Hematopoietic multipotent progenitor cell treated with erythropoietin and hydrocortisone succinate and interleukin-3 and kit ligand, for 17 days (in vitro differentiated cells): Measurements from ENCODE around the gene NOTCH2.
"Not testable (repeated sequence)": the region's sequence is repeated elsewhere in the genome, so short reads cannot be mapped to it uniquely, and the experiment has no call there.

Experiments used
- DNase-seq: peaks from one replicate; pipeline ENCODE4 v3.0.0-alpha.2; 2015; ENCODE audit warnings: low spot score

The NOTCH2 gene

GRCh38 chr1:120068683-120069066 is 787 bp downstream of the NOTCH2 start:
- not testable (repeated sequence) for DNase-seq

GRCh38 chr1:120048208-120048607 is 21.3 kb downstream of the NOTCH2 start:
- DNase-seq, result not testable (repeated sequence)

GRCh38 chr1:120041771-120042170 is 27.7 kb downstream of the NOTCH2 start:
- not testable (repeated sequence) for DNase-seq

- DNase-seq, result not testable (repeated sequence)
These were observed 37.2 kb downstream of the NOTCH2 start for GRCh38 chr1:120032253-120032652.

- not testable (repeated sequence) for DNase-seq
These were observed 45.7 kb downstream of the NOTCH2 start for GRCh38 chr1:120023791-120024190.

- DNase-seq, result not testable (repeated sequence)
These were observed 54.5 kb downstream of the NOTCH2 start for GRCh38 chr1:120014978-120015377.

GRCh38 chr1:120008320-120008719 is 61.1 kb downstream of the NOTCH2 start:
- not testable (repeated sequence) for DNase-seq

GRCh38 chr1:120007850-120008249 is 61.6 kb downstream of the NOTCH2 start:
- not testable (repeated sequence) for DNase-seq

GRCh38 chr1:120001035-120001434 is 68.4 kb downstream of the NOTCH2 start:
- not testable (repeated sequence) for DNase-seq

- DNase-seq, result not testable (repeated sequence)
These were observed 72.6 kb downstream of the NOTCH2 start for GRCh38 chr1:119996731-119997312.

GRCh38 chr1:119995975-119996374 is 73.5 kb downstream of the NOTCH2 start:
- not testable (repeated sequence) for DNase-seq

- no peak for DNase-seq
These were observed 81.0 kb downstream of the NOTCH2 start for GRCh38 chr1:119988306-119989062.

- no peak for DNase-seq
These were observed 81.8 kb downstream of the NOTCH2 start for GRCh38 chr1:119987686-119988085.

GRCh38 chr1:119987112-119987511 is 82.3 kb downstream of the NOTCH2 start:
- DNase-seq, result no peak

- no peak for DNase-seq
These were observed 83.4 kb downstream of the NOTCH2 start for GRCh38 chr1:119986007-119986497.

GRCh38 chr1:119984771-119985170 is 84.7 kb downstream of the NOTCH2 start:
- no peak for DNase-seq

GRCh38 chr1:119981986-119982815 is 87.3 kb downstream of the NOTCH2 start:
- no peak for DNase-seq

GRCh38 chr1:119981496-119981895 is 88.0 kb downstream of the NOTCH2 start:
- no peak for DNase-seq

- DNase-seq, result no peak
These were observed 91.4 kb downstream of the NOTCH2 start for GRCh38 chr1:119978018-119978505.

- not testable (repeated sequence) for DNase-seq
These were observed 92.2 kb downstream of the NOTCH2 start for GRCh38 chr1:119977113-119977736.

GRCh38 chr1:119975582-119976254 is 93.7 kb downstream of the NOTCH2 start:
- DNase-seq, result not testable (repeated sequence)
